AG04449 (cell line): Measurements from ENCODE around the gene PSMF1.

Experiments
- CTCF ChIA-PET: fragments of 350-600 bp; formaldehyde crosslinking; extraction: SDS; loops from one replicate; lab custom pipeline; 2021; ENCODE audit warnings: antibody characterized with exemption; lab: Yijun Ruan, JAX
- POLR2A ChIA-PET: fragments of 400-600, 350-600 bp; formaldehyde crosslinking; extraction: SDS; loops from one replicate; lab custom pipeline; 2020; ENCODE audit warnings: antibody characterized with exemption, inconsistent platforms; lab: Yijun Ruan, JAX
- DNase-seq: peaks from one replicate; pipeline ENCODE4 v3.0.0-alpha.2; 2010; ENCODE audit warnings: low read depth, low spot score
- H3K4me3 ChIP-seq: 2 replicates; pipeline ENCODE4 v1.5.1; 2011; ENCODE audit warnings: low read depth, mild to moderate bottlenecking, control low read depth, low read length
- TF ChIP-seq, protein P1 (sequence below): IDR thresholded peaks from one replicate; pipeline ENCODE4 v1.5.1; 2011; ENCODE audit warnings: mild to moderate bottlenecking, moderate library complexity, low read length, control low read depth, inconsistent platforms; ENCODE audit not compliant: insufficient read depth; ENCODE audit errors: missing control alignments

Gene PSMF1

DNA sequence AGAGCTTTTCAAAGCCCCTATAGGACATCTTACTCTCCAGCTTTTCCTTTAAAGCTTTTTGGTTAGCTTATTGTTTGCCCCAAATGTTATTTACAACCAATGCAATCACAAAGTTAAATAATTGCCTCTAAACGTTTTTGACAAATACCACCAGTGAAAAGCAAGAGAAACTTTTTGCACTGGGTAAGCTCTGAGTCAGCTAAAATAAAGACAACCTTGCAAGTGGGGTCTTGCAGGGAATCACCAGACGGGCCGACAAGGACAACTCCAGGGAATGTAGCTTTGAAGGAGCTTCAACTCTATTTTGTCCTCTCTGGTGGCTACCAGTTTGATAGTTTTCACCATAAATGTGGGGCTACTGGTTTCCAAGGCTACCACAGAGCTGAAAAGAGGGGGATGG, 14.7 kb upstream of the PSMF1 start:
- ChIA-PET CTCF (no interaction called here), POLR2A (no interaction called here)
- no peak overlapping the region for H3K4me3 ChIP-seq
- TF ChIP-seq, protein P1, sequence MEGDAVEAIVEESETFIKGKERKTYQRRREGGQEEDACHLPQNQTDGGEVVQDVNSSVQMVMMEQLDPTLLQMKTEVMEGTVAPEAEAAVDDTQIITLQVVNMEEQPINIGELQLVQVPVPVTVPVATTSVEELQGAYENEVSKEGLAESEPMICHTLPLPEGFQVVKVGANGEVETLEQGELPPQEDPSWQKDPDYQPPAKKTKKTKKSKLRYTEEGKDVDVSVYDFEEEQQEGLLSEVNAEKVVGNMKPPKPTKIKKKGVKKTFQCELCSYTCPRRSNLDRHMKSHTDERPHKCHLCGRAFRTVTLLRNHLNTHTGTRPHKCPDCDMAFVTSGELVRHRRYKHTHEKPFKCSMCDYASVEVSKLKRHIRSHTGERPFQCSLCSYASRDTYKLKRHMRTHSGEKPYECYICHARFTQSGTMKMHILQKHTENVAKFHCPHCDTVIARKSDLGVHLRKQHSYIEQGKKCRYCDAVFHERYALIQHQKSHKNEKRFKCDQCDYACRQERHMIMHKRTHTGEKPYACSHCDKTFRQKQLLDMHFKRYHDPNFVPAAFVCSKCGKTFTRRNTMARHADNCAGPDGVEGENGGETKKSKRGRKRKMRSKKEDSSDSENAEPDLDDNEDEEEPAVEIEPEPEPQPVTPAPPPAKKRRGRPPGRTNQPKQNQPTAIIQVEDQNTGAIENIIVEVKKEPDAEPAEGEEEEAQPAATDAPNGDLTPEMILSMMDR: no peak
- DNase-seq: no peak

DNA sequence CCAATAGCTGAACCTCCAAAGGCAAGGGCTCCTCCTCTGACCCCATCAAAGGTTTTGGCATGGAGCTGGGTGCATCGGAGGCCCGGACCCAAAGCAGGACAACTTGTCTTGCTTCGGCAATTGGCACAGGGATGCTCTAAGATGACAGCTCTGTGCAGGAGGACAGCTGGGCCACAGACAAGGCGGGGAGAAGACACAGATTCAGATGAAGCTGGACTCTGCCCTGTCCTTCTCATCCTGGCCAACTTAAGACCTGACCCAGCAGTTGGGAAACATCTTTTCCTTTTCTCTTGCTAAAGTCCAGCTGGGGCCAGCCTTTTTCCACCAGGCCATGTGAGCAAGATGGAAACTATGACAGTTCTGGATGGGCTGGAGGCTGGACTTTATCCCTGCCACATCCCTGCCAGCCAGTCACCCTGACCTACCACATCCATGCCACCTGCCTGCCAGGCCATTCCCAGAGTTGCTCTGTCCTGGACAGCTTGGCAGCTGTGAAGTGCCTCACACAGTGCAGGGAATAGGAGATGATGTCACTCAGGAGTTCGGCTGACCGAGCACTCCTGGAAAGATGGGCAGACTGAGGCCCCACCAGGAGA, 12.7 kb upstream of the PSMF1 start:
- TF ChIP-seq, protein P1: no peak
- POLR2A ChIA-PET: no interaction called here
- DNase-seq: no peak
- CTCF ChIA-PET: interaction anchor here (5.2 kb wide), 1 partner anchor 289 kb away, joined by 54 read pairs; no protein-coding TSS in a partner anchor
- H3K4me3 ChIP-seq: no peak overlapping the region

DNA sequence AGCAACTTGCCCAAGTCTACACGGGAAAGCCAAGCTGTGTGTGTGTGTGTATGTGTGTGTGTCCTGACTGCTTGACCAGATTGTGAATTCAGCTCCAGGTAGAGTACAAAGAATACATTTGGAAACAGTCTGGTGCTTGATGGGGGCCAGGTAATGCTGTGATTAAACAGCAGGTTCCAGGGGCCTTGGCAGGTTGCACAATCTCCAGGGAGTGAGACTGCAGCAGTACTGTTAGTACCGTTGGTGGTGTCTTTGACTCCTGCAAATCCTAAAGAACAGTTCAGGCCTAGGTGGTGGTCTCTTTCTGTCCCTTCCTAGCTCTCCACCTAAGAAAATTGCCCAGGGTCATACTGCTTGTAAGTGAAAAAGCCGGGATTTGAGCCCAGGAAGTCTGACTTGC, 11.2 kb upstream of the PSMF1 start:
- ChIA-PET CTCF (interaction anchor here (0.8 to 5.2 kb wide), 6 partner anchors 11 to 370 kb away, joined by 3 to 54 read pairs (median 27); partner anchors contain the start of gene PSMF1), POLR2A (no interaction called here)
- TF ChIP-seq, protein P1: no peak
- DNase-seq: no peak
- no peak overlapping the region for H3K4me3 ChIP-seq

DNA sequence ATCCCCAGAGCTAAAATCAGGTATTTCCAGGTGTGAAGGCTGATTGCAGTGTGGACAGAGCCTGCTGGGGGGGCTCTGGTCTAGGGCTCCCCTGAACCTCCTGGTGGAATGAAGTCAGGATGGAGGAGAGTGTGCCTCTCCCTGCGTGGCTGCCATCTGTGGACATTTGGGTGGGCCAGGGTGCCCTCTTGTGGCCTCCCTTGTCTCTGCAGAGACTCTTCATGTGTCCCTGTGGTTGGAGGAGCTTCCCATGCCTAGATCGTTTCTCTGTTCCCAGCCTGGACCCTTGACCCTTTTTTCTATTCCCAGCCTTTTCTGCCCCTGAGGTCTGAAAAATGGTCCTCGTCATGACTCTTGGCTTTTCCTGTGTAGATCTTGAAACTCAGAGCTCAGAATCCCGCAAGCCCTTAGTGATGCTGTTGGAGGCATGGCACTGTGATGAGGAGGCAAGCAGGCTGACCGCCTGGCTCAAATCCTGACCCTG, 9.9 kb upstream of the PSMF1 start:
- POLR2A ChIA-PET: no interaction called here
- DNase-seq: no peak
- CTCF ChIA-PET: interaction anchor here (0.6 to 5.2 kb wide), 21 partner anchors 8 to 292 kb away, joined by 3 to 54 read pairs (median 6); partner anchors contain the start of gene PSMF1
- TF ChIP-seq, protein P1: peak; percentile 87
- H3K4me3 ChIP-seq: no peak overlapping the region

DNA sequence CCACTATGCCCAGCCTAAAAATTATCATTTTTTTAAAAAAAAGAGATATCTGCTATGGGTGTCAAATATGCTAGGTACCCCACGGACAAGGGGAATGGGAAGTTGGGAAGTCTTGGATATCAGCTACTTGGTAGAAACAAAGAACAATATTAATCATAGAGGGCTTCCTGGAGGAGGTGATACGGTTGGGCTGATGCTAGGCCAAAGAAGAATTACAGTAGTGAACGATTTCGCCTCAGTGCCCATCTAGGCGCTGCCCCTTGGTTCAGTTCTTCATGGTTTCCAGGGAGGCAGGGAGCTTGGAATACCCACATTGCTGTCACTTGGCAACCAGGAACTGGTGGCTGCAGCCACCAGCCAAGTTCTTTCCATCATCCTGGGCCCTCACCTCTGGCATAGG, 5.5 kb upstream of the PSMF1 start:
- no peak for DNase-seq
- TF ChIP-seq, protein P1: no peak
- ChIA-PET POLR2A (no interaction called here), CTCF (interaction anchor here (0.6 kb wide), 1 partner anchor 355 kb away, joined by 3 read pairs; no protein-coding TSS in a partner anchor)
- H3K4me3 ChIP-seq: no peak overlapping the region

DNA sequence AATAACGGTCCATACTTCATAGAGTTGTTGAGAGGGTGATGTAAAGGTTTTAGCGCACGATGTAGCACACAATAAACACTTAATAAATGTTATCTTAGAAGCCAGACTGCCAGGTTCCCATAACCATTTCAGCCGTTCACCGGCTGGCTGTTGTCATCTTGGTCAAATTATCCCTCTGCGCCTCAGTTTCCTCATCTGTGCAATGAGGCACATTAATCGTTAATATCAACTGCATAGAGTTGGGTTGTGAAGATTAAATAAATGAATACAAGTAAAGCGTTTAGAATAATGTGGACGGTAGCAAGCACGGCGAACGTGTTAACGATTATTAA, 432 bp upstream of the PSMF1 start:
- CTCF ChIA-PET: interaction anchor here (1.0 to 4.8 kb wide), 3 partner anchors 10 to 350 kb away, joined by 3 to 38 read pairs (median 3); no protein-coding TSS in a partner anchor
- DNase-seq: no peak
- POLR2A ChIA-PET: no interaction called here
- H3K4me3 ChIP-seq: peak overlapping the region; percentile 99
- TF ChIP-seq, protein P1: no peak
